ENCODE measurements around the gene SHANK1.

SHANK1 gene

DNA sequence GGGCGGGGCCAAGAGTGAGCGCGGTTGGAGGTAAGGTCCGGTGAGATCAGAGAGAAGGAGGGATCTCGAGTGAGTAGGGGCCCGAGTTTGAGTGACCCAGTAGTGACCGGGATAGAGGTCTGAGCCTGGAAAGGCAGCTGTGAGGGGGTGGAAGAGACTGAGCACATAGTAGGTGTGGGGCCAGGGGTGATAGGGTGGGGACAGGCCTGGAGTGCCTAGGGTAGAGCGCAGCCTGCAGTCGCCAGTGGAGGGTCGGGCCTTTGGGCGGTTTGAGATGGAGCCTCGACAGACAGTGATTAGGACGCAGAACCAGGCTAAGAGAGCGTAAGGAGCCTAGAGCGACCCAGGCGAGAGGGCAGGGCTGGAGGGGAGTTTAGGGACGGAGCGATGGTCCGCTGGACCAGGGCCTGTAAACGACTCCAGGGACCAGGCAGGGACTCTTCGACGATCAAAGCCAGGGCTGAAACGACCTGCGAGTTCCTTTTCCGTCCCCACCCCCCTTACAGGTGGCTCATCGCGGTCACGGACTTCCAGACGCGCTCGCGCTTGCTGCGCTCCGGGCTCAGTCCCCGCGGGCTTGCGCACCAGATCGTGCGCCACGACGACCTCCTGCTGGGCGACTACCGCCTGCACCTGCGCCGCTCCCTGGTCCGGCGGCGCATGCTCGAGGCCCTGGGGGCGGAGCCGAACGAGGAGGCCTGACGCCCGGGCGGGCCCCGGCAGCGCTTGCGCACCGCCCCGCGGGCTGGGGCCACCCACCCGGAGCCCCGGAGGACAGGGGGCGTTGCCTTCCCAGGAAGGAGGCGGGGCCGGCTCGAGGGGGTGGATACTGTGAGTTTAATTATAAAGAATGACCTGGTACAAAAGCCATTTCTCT, 60.9 kb downstream of the SHANK1 start:
- no peak for DNase-seq

DNA sequence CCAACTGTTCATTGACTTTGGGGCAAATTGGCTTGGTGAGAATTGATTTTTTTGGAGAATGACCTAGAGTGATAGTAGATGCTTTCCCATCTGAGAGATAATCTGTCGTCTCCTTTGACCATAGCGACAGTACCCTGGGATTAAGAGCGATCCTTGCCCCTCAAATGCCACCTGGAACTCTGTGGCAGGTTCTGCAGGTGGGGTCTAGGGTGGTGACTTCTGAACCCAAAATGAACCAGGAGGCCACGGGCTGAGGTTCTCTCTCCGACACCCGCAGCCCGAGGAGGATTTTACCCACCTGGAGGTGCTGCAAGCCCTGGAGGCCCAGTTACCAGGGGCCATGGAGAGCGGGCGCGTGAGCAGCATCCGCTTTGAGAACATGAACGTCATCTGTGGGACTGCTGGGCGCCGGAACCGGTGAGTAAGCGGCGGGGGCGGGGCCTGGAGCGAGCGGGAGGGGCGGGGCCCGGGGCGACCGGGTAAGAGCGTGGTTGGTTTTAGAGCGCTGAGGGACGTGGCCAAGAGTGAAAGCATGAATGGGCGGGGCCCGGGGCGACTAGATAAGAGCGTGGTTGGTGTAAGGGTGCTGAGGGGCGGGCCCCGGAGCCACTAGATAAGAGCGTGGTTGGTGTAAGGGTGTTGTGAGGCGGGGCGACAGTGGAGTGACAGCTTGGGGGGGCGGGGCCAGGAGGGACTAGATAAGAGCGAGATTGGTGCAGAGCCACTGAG, 61.7 kb downstream of the SHANK1 start:
- DNase-seq, result no peak

DNA sequence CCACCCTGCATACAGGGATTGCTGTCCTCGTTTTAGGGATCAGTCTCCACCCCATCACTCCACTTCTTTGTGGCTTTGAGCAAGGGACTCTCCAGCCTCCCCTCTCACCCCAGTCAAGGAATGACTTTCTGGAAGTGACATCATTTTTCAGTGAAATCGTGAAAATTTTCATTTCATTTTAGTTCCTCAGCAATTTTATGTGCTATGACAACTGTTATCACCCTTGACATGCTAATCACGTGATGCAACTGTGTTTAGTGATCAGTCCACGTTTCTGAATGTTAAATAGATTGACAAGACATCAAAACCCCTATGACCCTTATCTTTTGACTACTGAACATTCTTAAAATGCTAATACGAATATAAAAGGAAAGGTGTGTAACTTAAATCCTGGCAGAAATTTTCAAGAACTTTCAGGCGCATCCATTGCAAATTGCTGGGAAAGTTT, 62.4 kb downstream of the SHANK1 start:
- DNase-seq, result no peak

GRCh38 chr19:50654882-50655281, 64.7 kb downstream of the SHANK1 start:
- DNase-seq, result no peak

DNA sequence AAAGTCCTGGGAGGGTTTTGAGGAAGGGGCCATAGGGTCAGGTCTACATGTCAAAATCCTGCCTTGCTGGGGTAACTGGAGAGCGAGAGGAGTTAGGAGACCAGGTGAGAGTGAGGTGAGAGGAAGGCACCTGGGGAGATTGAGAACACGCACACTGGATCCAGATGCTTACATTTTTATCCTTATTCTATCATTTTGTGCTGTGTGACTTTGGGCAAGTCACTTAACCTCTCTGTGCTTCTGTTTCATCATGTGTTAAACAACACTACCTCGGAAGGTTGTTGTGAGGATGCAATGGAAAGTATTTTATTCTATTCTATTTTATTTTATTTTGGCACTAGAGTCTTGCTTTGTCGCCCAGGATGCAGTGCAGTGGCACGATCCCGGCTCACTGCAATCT, 66.9 kb downstream of the SHANK1 start:
- DNase-seq, result no peak

GRCh38 chr19:50651174-50651573, 68.4 kb downstream of the SHANK1 start:
- DNase-seq, result no peak

DNA sequence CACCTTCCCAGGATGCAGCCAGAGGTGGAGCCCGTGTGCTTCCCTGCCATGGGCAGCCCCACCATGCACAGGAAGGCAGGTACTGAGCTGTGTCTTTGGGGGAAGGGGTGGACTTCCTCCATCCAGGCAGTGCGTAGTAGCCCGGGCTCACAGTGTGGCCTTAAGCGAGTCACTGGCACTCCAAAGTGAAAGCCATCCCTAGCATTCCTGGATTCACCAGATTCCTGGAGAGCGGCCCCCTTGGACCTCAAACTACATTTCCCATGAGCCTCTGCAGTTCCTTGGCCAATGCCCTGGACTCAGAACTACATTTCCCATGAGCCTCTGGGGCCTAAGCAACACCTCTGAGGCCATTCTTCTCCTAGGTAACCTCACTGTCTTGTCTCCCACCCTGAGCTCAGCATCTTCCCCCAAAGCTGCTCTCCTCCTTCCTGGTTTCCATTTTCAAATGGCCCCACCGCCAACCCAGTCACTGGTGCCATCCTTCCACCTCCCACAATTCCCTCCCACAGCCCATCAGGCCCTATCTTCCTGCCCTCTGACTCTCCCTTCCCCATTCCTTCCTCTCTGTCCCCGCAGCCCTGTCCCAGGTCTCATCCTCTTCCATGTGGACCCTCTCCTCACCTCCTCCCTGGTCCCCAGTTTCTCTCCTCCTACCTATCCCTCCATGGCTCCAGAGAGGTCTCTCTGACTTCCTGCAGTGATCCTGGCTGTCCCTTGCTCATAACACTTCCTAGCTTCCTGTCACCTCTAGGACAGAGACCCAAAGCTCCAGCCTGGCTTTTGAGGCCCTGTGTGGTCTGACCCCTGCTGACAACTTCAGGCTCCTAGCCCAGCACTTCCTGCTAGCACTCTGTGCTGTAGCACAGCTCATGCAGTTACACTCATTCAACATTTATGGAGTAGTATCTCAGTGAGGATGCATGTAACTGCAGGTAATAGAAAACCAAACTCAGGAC, 69.9 kb downstream of the SHANK1 start, which contains the start of gene C19orf81:
Gene C19orf81 (plus strand): TSS at position 13 of the 959 bp plus-strand sequence. CDS start 0 bp downstream, at position 13.
- DNase-seq, result no peak

DNA sequence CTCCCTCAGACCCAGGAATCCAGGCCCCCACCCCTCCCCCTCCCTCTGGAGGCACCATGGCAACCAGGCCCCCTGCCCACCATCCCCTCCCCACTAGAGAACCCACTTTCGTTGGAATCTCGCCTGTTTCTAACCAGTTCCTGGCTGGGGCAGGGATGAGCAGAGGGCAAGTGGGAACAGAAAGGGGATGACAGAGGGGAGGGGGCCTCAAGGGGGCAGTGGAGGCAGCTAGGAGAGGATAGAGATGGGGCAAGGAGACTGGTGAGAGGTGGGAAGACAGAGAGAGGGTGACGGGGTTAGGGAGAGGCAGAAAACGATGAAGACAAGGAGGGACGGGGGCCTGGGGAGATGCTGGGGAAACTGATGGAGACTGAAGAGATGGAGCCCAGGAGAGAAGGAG, 70.9 kb downstream of the SHANK1 start:
- DNase-seq, result no peak

GRCh38 chr19:50647879-50648615, 71.6 kb downstream of the SHANK1 start:
- no peak for DNase-seq

- no peak for DNase-seq
These were observed 73.4 kb downstream of the SHANK1 start for GRCh38 chr19:50646074-50646807.

- DNase-seq, result no peak
These were observed 74.5 kb downstream of the SHANK1 start for GRCh38 chr19:50645107-50645506.

DNA sequence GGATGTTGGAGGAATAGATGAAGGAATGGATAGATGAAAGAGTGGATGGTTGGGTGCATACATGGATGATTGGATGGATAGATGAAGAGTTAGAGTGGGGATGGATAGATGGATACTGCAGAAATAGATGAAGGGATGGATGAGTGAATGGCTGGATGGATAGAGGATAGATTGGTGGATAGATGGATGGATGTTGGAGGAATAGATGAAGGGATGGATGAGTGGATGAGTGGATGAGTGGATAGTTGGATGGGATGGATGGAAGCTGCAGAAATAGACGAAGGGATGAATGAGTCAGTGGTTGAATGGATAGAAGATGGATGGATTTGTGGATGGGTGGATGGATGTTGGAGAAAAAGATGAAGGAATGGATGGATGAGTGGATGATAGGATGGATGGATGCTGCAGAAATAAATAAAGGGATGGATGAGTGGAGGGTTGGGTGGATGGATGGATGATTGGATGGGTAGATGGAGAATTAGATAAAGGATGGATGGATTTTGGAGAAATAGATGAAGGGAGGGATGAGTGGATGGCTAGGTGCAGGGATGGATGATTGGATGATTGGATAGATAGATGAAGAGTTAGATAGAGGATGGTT, 75.2 kb downstream of the SHANK1 start:
- DNase-seq, result no peak

DNA sequence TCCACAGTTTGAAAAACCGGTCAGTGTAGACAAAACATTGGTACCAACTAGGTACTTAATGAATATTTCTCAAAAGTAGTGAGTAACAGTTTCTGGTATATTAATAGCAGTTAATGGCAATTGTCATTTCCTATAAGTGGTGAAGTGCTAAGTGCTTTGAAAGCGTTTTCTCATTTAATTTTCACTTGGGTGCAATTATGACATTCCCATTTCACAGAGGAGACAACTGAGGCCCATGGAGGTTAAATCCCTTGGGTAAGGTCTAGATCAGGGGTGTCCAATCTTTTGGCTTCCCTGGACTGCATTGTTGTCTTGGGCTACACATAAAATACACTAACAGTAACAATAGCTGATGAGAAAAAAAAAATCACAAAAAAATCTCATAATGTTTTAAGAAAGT, 79.2 kb downstream of the SHANK1 start:
- no peak for DNase-seq

- no peak for DNase-seq
These were observed 80.2 kb downstream of the SHANK1 start, which contains the start of gene SYT3 for GRCh38 chr19:50639121-50640112. TSS of gene SYT3 (minus strand) at chr19:50639881. CDS start at chr19:50637411, 2,470 bp downstream.

DNA sequence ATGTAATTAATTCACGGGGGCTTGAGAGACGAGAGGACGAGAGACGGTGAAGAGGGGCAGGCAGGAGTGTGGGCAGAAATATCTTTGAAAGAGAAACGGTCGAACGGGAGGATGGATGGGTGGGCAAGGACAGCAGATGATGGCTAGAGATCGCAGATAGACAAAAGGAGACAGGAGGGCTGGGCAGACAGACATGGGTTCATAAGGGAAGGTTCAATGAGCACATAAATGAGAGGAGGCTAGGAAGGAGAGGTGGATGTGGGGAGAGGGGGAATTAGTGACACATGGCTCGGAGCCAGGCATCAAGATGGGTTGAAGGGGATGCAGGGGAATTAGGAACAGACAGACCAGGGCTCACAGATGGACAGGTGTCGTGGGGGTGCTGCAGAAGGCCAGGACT, 81.0 kb downstream of the SHANK1 start:
- DNase-seq, result no peak

- no peak for DNase-seq
These were observed 83.1 kb downstream of the SHANK1 start for GRCh38 chr19:50636317-50637085.

GRCh38 chr19:50633973-50634372, 85.6 kb downstream of the SHANK1 start:
- no peak for DNase-seq

DNA sequence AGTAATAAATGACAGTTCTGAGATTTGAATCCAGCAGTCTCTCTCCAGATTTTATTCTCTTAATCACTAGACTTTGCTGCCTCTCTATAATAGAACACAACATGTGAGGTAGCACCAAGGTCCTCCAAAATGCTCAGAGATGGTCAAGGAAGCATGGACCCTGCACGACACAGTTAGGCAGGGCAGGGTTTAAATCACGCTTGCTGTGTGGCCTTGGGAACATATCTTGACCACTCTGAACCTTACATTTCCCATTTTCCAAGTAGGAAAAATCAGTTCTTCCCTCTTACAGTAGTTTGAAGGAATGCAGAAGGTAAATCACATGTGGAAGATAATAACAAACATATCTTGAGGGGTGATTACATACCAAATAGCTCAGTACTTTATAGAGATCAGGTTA, 86.2 kb downstream of the SHANK1 start:
- no peak for DNase-seq

Data from DMS 273 treated with DMSO at 0.1 percent for 48 hours (cell line).